ENCODE results near the gene LDB2. TPM values are rescaled to one million over a fixed set of nuclear protein-coding genes. Genes with fewer than 3 reads are reported as not detected.

The LDB2 gene
- total RNA-seq, 1 donor from 2014 or later: 3.1 TPM

GRCh38 chr4:16676230-16676770 lies 222.1 kb downstream of the LDB2 start:
- peaks cover 2% of the 10 kb centered on the region for H3K9me3 Mint-ChIP-seq (ENCODE audit: unreplicated experiment)
- H3K27ac Mint-ChIP-seq (ENCODE audit: unreplicated experiment): no peak overlapping the region
- H3K4me3 Mint-ChIP-seq (ENCODE audit: unreplicated experiment): no peak overlapping the region
- no peak for TF ChIP-seq CTCF (IDR thresholded peaks at IDR 0.05; ENCODE audit: partially characterized antibody, unreplicated experiment)
- no peaks in the 10 kb centered on the region for H3K27me3 Mint-ChIP-seq (ENCODE audit: unreplicated experiment)
- no peaks in the 10 kb centered on the region for H3K36me3 Mint-ChIP-seq (ENCODE audit: unreplicated experiment)
- peak; percentile 31 for DNase-seq
- H3K4me1 Mint-ChIP-seq (ENCODE audit: low read depth, unreplicated experiment): peaks cover 43% of the 10 kb centered on the region

GRCh38 chr4:16674082-16674481 lies 224.4 kb downstream of the LDB2 start:
- no peaks in the 10 kb centered on the region for H3K27me3 Mint-ChIP-seq (ENCODE audit: unreplicated experiment)
- H3K36me3 Mint-ChIP-seq (ENCODE audit: unreplicated experiment): no peaks in the 10 kb centered on the region
- peak overlapping the region; percentile 90 for H3K27ac Mint-ChIP-seq (ENCODE audit: unreplicated experiment)
- H3K4me1 Mint-ChIP-seq (ENCODE audit: low read depth, unreplicated experiment): peaks cover 35% of the 10 kb centered on the region
- TF ChIP-seq CTCF (IDR thresholded peaks at IDR 0.05; ENCODE audit: partially characterized antibody, unreplicated experiment): no peak
- H3K4me3 Mint-ChIP-seq (ENCODE audit: unreplicated experiment): peak overlapping the region; percentile 26
- peak; percentile 25 for DNase-seq
- H3K9me3 Mint-ChIP-seq (ENCODE audit: unreplicated experiment): peaks cover 2% of the 10 kb centered on the region

- peaks cover 2% of the 10 kb centered on the region for H3K9me3 Mint-ChIP-seq (ENCODE audit: unreplicated experiment)
- no peak for TF ChIP-seq CTCF (IDR thresholded peaks at IDR 0.05; ENCODE audit: partially characterized antibody, unreplicated experiment)
- no peak overlapping the region for H3K4me3 Mint-ChIP-seq (ENCODE audit: unreplicated experiment)
- H3K27me3 Mint-ChIP-seq (ENCODE audit: unreplicated experiment): no peaks in the 10 kb centered on the region
- H3K27ac Mint-ChIP-seq (ENCODE audit: unreplicated experiment): no peak overlapping the region
- H3K4me1 Mint-ChIP-seq (ENCODE audit: low read depth, unreplicated experiment): peaks cover 34% of the 10 kb centered on the region
- H3K36me3 Mint-ChIP-seq (ENCODE audit: unreplicated experiment): no peaks in the 10 kb centered on the region
- no peak for DNase-seq
Measured at GRCh38 chr4:16672421-16672820, 226.0 kb downstream of the LDB2 start.

GRCh38 chr4:16671741-16672140 lies 226.7 kb downstream of the LDB2 start:
- no peak overlapping the region for H3K4me3 Mint-ChIP-seq (ENCODE audit: unreplicated experiment)
- H3K36me3 Mint-ChIP-seq (ENCODE audit: unreplicated experiment): no peaks in the 10 kb centered on the region
- no peak for TF ChIP-seq CTCF (IDR thresholded peaks at IDR 0.05; ENCODE audit: partially characterized antibody, unreplicated experiment)
- peak overlapping the region; percentile 30 for H3K27ac Mint-ChIP-seq (ENCODE audit: unreplicated experiment)
- H3K27me3 Mint-ChIP-seq (ENCODE audit: unreplicated experiment): no peaks in the 10 kb centered on the region
- H3K9me3 Mint-ChIP-seq (ENCODE audit: unreplicated experiment): peaks cover 2% of the 10 kb centered on the region
- DNase-seq: no peak
- peaks cover 30% of the 10 kb centered on the region for H3K4me1 Mint-ChIP-seq (ENCODE audit: low read depth, unreplicated experiment)

- Mint-ChIP-seq H3K4me3 (ENCODE audit: unreplicated experiment) (no peak overlapping the region), H3K27me3 (ENCODE audit: unreplicated experiment) (no peaks in the 10 kb centered on the region), H3K4me1 (ENCODE audit: low read depth, unreplicated experiment) (peaks cover 23% of the 10 kb centered on the region), H3K9me3 (ENCODE audit: unreplicated experiment) (peaks cover 2% of the 10 kb centered on the region), H3K27ac (ENCODE audit: unreplicated experiment) (no peak overlapping the region), H3K36me3 (ENCODE audit: unreplicated experiment) (no peaks in the 10 kb centered on the region)
- no peak for TF ChIP-seq CTCF (IDR thresholded peaks at IDR 0.05; ENCODE audit: partially characterized antibody, unreplicated experiment)
- no peak for DNase-seq
Measured at GRCh38 chr4:16670727-16671126, 227.7 kb downstream of the LDB2 start.

Measured in glutamatergic neuron (in vitro differentiated cells).